ENCODE measurements around the gene TENT5C.

TENT5C gene

DNA sequence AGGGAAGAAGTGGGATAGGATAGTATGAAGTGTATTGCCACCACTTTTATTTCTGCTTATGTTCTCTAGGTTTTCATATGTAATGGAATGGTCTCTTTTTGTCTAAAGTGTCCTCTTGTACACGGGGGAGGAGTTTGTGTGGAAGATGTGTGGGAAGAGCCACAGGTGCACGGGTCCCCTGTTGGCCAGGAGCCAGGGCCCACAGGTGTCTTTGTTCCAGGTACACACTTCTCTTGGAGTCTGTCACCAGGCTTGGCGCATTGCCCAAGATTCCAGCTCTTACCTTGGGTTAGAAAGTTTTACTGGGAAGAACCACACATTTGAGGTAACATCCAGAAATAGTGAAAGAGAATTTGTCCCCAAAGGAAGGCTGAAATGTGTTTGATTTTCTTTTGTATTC is 10.5 kb downstream of the TENT5C start:
- DNase-seq, result no peak

DNA sequence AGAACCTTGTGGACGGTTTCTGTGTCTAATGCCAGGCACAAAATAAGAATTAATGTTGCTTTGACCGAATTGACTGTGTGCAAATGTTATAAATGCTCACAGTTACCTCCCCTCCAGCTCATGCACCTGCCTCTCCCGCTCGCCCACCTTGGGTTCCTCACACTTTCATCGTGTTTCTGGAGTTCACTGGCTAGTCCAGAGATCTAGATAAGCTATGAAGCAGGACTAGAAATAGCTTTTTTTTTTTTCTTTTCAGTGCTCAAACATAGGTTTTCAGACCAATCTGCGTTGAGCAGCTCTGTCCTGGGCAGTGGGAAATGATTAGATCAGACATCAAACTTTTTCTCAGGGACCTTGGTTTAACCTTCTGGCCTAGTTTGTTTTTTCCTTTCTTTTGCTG is 11.1 kb downstream of the TENT5C start:
- DNase-seq, result no peak

DNA sequence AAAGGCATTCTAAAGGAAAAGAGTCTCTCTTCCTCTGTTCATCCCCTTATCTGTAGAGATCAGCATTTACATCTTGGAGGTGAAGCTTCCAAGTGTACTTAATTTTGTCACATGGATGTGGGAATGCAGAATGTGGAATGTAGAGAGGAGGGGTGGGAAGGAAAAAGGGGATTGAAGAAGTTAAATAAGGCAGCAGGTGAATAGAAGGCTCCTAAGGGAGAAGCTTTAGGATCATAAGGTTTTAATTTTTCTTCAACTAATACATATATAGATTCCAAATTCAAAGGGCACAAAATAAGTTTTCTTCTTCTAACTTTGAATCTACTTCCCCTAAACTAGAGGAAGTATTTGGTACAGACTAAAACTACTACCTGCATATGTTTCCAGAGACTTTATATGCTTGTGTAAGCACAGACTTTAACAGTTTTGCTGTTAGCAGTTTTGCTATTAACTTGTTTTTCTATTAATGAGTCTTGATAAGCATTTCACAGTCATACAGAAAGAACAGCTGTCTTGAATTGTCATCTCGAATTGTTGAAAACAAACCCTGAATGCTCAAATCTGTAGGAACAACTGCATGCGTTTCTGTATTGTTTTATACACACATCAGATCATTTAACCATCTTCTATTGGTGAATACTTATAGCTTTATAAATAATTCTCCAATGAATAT is 12.7 kb downstream of the TENT5C start:
- DNase-seq, result no peak

DNA sequence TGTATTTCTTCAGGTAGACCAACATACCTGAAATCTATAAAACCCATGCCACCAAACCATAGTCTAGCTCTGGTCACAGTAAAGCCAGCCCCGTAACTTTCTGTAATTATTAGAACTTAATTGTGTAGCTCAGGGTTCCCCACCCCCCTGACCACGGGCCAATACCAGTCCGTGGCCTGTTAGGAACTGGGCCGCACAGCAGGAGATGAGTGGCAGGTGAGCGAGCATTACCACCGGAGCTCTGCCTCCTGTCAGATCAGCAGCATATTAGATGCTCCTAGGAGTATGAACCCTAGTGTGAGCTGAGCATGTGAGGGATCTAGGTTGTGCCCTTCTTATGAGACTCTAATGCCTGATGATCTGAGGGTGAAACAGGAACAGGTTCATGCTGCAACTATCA is 14.6 kb downstream of the TENT5C start:
- DNase-seq, result no peak

DNA sequence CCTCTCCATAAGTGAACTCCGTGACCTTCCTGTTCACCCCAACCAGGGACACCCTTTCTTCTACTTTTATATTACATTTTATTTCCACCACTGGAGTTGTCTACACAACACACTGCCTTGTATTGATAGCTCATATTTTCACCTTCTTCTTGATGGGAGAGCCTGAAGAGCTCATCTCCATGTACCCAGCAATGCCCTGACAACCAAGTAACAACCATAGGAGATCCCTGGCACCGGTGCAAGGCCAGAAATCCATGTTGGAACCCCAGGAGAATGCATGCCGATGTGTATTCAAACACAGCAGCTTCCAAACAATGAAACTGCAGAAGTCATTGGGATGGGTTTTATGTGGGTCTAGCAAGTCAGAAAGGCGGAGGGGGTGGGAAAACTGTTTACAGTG is 15.5 kb downstream of the TENT5C start:
- no peak for DNase-seq

DNA sequence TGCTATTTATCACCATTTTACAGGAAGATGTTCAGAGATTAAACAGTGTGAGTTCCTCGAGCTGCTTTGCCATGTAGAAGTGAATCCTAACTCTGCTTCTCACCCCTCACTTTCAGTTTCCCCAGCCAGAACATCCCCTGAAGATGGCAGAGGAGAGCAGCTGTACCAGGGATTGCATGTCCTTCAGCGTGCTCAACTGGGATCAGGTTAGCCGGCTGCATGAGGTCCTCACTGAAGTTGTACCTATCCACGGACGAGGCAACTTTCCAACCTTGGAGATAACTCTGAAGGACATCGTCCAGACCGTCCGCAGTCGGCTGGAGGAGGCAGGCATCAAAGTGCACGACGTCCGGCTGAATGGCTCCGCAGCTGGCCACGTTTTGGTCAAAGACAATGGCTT is 16.9 kb downstream of the TENT5C start:
- DNase-seq, result no peak

DNA sequence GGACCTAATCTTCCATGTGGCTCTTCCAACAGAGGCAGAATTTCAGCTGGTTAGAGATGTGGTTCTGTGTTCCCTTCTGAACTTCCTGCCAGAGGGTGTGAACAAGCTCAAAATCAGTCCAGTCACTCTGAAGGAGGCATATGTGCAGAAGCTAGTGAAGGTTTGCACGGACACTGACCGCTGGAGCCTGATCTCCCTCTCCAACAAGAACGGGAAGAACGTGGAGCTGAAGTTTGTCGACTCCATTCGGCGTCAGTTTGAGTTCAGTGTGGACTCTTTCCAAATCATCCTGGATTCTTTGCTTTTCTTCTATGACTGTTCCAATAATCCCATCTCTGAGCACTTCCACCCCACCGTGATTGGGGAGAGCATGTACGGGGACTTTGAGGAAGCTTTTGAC is 17.3 kb downstream of the TENT5C start:
- no peak for DNase-seq

DNA sequence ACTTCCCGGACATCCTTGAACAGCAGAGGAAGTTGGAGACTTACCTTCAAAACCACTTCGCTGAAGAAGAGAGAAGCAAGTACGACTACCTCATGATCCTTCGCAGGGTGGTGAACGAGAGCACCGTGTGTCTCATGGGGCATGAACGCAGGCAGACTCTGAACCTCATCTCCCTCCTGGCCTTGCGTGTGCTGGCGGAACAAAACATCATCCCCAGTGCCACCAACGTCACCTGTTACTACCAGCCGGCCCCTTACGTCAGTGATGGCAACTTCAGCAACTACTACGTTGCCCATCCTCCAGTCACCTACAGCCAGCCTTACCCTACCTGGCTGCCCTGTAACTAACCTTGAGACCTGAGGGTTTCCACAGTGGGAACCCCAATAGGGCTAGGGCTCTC is 17.9 kb downstream of the TENT5C start:
- no peak for DNase-seq

DNA sequence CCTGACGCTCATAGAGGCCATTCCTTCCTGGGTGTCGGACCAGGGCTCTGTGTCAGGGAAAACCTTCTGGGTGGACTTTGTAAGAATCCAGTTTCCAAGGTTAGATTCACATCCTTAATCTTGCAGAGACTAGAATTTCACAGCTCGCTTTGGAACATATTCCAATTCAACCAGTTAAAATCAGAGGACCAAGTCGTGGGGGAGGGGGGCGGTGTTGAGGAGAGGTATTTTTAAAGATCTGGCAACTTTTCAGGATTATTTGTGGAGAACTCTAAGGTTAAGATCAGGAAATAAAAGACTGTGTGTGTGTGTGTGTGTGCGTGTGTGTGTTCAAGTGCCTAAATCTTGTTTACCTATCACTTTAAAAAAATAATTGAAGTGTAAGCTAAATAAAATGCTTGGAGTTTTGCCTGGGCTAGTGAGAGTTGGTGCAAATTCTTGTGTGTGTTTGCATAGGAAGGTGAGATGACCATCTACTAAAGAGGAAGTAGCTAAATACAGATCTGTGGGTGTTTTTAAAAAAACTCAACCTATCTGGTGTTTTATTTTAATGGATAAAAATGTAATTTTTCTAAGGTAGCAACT is 21.8 kb downstream of the TENT5C start:
- DNase-seq, result no peak

DNA sequence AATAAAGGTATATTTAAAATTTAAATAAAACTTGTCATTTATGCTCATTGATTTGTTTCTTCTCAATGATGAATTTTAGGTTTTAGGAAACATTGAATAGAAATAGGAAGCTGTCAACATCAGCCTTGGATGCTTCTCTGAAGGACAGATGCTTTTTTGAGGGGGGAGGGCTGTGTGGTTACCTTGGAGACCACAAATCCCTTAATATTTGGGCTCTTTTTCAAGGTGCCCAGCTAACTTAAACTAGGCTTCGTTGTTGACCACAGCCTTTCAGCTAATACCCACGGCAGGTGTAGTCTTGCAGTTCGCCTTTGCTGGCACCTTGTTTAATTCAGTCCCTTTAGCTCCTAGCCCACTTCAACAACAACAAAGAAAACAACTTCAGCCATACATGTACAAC is 22.5 kb downstream of the TENT5C start:
- no peak for DNase-seq

DNA sequence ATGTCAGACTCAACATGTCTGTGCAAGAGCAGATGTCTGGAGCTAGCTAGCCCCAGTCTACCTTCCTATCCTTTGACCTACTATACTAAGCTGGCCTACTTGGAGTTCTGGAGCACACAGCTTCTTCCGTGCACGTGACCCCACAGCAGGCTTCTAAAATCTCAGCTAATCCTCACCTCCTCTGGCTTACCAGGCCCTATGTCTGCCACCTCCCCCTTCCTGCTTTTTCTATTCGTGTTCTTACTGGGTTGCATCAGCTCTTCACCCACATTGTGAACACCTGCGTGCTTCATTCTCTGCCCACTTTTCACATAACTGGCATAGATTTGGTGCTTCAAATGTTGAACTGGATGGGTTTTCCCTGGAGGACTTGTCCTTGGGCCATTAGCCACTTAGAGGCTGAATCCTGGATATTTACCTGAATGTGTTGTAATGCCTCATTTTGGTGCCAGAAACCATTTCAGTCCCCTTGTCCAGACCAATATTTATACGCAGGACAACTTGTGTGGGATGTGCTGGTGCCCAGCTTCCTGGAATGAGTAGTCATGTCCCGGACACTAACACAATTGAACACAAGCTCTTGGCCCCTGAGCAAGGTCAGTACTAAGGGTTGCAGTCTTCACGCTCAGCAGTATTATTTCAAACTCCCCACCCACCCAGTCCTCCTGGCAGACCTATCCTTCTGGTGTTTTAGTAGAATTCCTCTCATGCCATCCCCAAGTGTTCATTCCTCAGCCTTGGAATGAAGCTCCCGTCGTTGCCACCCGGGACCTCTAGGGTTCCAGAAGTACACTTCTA is 24.0 kb downstream of the TENT5C start:
- DNase-seq, result no peak

DNA sequence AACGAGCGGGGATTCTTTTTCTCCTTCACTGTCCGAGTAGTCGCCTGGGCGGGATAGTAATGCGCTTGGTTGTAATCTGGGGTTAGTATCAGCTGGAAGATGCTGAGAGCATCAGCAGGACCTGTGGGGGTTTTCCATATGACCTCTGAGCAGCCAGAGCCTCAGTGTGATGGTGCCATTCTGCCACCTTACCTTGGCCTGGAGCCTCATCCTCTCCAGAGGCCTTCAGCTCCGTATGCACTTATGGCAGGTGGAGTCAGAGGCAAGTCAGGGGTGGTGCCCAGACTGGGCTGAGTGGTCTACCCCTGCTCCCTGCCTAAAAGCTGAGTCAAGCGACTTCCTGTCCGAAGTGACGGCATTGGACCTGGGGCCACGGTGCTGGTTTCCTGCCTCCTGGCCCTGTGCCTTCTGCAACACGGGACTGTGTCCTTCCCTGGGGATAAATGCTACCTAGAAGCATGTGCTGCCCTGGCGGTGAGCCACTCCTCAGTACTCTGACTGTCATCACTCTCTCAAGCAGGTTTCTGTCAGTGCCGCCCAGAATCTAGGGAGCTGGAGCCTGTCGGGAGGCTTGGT is 24.7 kb downstream of the TENT5C start:
- no peak for DNase-seq

DNA sequence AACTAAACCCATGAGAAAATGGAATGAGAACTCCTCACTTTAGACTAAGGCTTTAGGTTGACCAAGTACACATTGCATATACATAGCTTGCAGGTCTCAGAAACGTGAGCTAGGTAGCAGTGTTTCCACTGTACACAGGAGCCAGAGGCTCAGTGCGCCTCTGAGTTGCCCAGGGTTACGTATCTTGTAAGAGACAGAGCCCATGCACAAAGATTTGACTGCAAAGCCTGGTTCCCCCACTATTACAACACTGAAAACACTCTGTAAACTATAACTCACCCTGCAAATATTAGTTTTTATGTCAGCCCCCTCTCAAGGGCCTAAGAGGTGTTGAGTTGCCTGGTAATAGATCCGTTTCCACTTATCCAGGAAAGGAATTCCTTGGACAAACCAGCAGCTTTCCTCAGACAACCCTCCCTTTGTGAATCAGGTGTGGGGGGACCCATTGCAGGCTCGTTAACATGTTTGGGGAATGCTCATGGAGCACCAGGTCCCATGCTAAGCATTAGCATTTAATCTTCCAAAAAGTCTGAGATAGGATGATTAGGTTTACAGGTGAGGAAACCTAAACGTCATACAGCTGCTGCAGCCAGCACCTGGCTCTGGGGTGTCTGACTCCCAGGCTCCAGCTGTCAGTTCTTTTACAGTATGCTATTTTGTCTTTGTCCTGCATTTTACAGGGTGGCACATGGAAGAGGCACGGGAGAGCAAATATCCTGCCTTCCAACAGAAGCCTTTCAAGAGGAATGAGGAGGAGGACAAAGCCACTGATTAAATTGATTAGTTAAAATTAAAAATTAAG is 25.7 kb downstream of the TENT5C start:
- DNase-seq, result no peak

DNA sequence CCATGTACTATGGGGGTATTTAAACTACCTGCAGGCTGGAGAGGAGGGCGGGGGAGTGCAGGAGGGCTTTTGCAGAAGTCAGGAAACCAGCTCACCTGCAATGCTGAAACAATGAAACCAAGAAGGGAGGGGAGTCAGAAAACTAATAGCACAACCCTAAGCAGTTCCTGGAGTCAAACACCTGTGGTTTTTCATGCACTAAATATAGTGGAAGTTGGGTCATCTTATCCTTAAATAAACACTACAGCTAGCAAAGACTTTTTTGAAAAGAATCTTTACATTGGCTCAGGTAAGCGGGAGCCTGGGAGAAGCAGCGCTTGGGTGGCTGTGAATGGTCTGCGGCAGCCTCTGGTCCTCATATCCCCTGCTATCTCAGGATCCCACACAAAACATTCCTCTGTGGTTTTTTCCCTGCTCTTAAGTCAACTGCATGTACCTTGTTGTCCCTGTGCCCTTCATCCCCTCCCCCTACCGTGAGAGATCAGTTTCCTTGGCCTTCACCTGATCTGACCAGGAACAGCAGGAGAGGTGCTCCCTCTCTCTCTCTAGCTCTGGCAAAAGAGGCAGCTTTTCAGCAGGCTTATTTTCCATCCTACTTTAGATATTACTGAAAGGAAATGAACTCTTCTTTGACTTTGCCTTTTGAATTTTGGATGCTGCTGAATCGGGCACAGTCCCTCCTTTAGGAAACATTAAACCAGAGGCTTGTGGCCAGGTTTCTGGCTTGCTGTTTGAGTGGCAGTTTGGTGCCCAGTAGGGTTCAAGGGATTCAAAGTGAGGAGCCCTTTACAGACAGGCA is 26.6 kb downstream of the TENT5C start:
- no peak for DNase-seq

DNA sequence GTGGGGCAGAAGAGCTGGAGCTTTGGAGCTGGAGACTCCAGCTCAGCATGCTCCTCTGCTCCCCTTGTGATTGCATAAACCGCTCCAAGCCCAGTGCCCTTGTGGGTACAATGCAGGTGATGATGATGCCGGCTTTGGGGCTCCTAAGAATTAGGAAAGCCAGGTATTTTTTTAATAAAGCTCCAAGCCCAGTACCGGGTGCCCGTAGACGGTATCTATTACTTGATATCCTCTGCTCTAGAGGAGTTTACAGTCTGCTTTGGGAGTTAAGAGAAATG is 27.2 kb downstream of the TENT5C start:
- DNase-seq, result no peak

DNA sequence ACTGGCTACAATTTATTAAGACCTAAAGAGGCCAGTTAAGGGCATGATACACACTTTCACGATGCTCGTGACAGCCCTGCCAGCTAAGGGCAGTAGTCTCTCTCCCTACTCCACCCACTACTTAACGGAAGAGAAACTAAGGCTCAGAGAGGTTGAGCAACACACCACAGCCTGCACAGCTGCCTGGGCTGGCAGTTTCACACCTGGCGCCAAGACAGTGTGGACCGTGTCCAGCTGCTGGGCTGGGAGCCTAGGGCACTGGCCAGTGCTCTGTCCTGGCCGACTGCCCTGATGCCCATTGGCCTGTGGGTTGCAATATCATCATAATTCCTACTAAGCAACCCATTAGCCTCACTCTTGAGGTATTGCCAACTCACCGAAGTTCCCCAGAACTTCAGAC is 27.6 kb downstream of the TENT5C start:
- no peak for DNase-seq

DNA sequence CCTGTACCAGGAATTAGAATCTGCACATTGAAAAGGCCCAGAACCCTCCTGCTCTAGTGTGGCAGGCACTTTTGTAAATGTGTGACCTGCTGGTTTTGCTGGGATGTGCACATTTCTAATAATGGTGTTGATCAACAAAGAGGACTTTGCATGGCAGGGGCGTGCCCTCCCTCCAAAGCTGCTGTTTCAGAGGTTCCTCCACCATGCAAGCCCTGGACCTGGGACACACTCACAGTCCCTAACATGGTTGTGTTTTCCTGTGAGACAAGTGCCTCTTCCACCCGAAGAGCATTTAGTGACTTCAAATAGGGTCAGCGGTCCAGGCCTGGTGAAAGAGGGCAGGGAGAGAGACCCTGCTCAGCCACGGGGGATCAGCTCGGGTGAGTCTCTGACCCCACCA is 28.1 kb downstream of the TENT5C start:
- DNase-seq, result no peak

DNA sequence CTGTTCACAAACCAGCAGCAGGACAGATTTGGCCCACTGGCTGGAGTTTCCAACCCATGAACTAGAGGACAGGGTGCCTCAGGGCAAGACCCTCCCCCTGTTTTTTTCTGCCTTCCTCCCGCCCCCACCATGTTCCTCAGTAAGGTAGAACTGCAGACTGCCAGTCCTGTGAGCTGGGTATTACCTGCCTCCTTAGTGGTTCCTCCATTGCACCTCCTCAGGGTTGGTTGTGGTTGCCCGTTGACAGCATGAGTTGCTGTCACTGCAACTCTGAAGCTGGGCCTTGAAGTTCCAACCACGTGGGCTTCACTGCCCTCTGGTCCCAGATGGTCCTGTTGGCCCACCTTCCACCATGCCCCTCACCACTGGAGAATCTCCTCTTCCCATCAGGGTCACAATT is 28.8 kb downstream of the TENT5C start:
- DNase-seq, result no peak

DNA sequence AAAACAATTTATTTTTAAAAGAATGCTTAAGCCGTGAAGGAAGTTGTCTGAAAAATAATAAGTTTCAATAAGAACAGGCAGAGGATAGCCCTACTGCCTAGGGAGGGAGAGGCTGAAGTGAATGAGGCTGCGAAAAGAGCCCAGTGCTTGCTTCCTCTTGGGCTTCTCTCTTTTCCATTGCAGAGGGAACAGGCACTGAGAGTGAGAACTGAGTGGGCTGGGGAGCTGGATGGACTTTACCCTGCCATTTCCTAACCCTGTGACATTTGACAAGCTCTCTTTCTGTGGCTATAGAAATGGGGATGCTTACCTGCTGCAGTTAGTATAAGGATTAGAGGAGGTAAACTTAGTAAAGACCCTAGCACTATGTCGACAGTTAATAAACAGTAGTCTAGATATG is 30.0 kb downstream of the TENT5C start:
- DNase-seq, result no peak

DNA sequence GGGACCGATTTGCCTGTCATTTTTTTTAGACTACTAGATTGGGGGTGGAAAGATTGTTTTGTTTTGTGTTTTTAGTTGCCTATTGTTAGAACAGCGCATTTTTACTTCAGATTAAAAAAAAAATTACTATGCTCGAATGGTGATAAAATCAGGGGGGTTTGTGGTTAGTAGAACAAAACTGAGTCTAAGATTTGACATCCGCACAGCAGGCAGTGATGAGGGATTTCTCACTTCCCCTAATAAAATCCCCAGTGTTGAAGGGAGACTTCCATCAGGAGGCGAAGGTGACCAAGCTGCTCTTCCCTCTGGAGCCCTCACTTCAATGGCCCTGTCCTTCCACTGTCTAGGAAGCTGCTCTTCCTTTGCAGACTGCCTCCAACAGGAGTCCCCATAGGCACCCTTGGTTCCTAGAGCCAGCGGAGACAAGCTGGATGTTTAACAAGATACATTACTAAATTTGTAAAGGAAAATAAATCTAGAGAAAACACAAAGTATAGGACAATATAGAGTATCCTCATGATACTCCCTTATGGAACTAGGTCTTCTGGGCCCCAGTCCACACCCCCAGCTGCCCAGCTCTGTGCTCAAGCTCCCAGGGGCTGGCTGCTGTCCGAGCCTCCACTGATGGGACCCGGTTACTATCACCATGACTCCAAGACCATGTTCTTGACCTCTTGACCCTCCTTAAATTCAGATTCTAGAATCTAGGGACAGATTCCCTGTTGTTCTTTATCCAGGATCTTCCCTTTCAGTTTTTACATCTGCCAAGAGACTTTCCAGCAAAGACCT is 31.0 kb downstream of the TENT5C start:
- DNase-seq, result no peak

DNA sequence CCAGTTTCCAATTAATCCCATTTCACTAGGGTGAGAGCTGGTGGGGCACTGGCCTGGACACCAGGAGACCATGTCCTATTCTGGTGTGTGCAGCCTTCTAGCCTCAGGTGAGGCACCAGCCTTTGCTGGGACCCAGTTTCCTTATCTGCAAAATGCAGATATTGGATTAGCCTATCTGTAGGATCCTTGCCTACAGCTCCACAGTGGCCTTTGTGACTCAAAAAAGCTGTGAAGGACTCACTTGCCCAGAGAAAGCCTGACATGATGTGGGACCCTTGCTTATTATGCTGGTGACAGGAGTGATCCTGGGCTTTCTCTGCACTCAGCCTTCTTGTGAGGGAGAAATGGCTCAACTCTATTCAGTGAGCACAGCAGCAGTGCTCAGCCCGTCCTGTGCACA is 32.3 kb downstream of the TENT5C start:
- no peak for DNase-seq

DNA sequence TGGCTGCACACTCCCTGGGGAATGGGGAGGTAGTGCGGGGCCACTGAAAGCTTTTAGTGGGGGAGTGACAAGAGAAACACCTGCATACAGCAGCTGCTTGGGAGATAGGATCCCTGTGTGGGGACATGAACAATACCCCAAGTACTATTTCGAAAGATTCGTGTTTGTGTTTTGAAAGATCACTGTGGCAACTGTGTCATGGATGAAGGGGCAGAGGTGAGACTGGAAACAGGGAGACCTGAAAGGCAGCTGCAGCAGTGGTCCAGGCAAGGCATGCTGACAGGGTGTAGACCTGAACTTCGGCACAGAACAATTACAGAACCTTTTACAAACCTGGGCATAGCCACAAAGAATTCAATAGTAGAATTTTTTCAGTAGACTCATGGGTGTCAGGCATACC is 32.9 kb downstream of the TENT5C start:
- DNase-seq, result no peak
